Measurements from ENCODE around the gene HNRNPUL2.

DNA sequence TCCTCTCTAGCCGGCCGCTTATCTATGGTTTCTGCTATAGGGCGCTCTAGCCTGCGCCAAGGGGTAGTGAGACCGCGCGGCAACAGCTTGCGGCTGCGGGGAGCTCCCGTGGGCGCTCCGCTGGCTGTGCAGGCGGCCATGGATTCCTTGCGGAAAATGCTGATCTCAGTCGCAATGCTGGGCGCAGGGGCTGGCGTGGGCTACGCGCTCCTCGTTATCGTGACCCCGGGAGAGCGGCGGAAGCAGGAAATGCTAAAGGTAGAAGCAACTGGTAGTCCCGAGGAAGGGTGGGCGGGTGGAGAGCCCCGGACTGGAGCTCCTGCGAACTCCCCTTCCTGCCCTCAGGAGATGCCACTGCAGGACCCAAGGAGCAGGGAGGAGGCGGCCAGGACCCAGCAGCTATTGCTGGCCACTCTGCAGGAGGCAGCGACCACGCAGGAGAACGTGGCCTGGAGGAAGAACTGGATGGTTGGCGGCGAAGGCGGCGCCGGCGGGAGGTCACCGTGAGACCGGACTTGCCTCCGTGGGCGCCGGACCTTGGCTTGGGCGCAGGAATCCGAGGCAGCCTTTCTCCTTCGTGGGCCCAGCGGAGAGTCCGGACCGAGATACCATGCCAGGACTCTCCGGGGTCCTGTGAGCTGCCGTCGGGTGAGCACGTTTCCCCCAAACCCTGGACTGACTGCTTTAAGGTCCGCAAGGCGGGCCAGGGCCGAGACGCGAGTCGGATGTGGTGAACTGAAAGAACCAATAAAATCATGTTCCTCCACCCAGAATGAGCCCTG lies 55.5 kb downstream of the HNRNPUL2 start, which contains the start of the genes LBHD1 and UQCC3:
- TF ChIP-seq, protein P1, sequence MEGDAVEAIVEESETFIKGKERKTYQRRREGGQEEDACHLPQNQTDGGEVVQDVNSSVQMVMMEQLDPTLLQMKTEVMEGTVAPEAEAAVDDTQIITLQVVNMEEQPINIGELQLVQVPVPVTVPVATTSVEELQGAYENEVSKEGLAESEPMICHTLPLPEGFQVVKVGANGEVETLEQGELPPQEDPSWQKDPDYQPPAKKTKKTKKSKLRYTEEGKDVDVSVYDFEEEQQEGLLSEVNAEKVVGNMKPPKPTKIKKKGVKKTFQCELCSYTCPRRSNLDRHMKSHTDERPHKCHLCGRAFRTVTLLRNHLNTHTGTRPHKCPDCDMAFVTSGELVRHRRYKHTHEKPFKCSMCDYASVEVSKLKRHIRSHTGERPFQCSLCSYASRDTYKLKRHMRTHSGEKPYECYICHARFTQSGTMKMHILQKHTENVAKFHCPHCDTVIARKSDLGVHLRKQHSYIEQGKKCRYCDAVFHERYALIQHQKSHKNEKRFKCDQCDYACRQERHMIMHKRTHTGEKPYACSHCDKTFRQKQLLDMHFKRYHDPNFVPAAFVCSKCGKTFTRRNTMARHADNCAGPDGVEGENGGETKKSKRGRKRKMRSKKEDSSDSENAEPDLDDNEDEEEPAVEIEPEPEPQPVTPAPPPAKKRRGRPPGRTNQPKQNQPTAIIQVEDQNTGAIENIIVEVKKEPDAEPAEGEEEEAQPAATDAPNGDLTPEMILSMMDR (IDR thresholded peaks at IDR 0.05 in 4 of 5, conservative IDR thresholded peaks at IDR 0.05 in 1 of 5) = no peak
- peak; percentile 53 to 64 for TF ChIP-seq POLR2A (IDR thresholded peaks at IDR 0.05)
